Calu3 (cell line): Measurements from ENCODE around the gene NRBP1. TPM values are rescaled to one million over a fixed set of nuclear protein-coding genes. Genes with fewer than 3 reads are reported as not detected.
"Not testable (repeated sequence)": the region's sequence is repeated elsewhere in the genome, so short reads cannot be mapped to it uniquely, and the experiment has no call there.

Experiments
- BruUV-seq: library from RNA; stranded (reverse); fragments of 400-500 nt; replicated peaks from 2 replicates; lab custom pipeline; 2021; lab: Mats Ljungman, UMichigan
- CTCF ChIA-PET: fragments of 300-600 bp; sonication (Branson Sonifier 250); formaldehyde crosslinking; loops from one replicate; lab custom pipeline; 2022; ENCODE audit warnings: antibody characterized with exemption; lab: Charles Lee
- DNase-seq: peaks from one replicate; pipeline ENCODE4 v3.0.0; 2022
- H3K27ac Mint-ChIP-seq: one replicate; pipeline ENCODE4 v1.8.0; 2022; ENCODE audit warnings: mixed read lengths; ENCODE audit not compliant: unreplicated experiment
- H3K27me3 Mint-ChIP-seq: one replicate; pipeline ENCODE4 v1.8.0; 2022; ENCODE audit warnings: mixed read lengths; ENCODE audit not compliant: unreplicated experiment
- H3K36me3 Mint-ChIP-seq: one replicate; pipeline ENCODE4 v1.8.0; 2022; ENCODE audit warnings: mild to moderate bottlenecking, moderate library complexity, mixed read lengths; ENCODE audit not compliant: insufficient read depth, unreplicated experiment
- H3K4me1 Mint-ChIP-seq: one replicate; pipeline ENCODE4 v1.8.0; 2022; ENCODE audit warnings: mild to moderate bottlenecking, low read depth, mixed read lengths; ENCODE audit not compliant: unreplicated experiment
- H3K4me3 Mint-ChIP-seq: one replicate; pipeline ENCODE4 v1.8.0; 2022; ENCODE audit warnings: mild to moderate bottlenecking, low read depth, moderate library complexity, mixed read lengths; ENCODE audit not compliant: unreplicated experiment
- H3K9me3 Mint-ChIP-seq: one replicate; pipeline ENCODE4 v1.8.0; 2022; ENCODE audit warnings: low read depth, mixed read lengths; ENCODE audit not compliant: unreplicated experiment
- CTCF ChIP-seq: fragments of 200-600 bp; IDR thresholded peaks from one replicate; pipeline ENCODE4 v1.8.0; 2022; ENCODE audit warnings: antibody characterized with exemption; ENCODE audit not compliant: unreplicated experiment
- intact Hi-C: fragments of 100-400 bp; cut with micrococcal nuclease; formaldehyde crosslinking; loops from one replicate; pipeline ENCODE4 v1.10.0; 2022; ENCODE audit not compliant: unreplicated experiment
- total RNA-seq: library from RNA; stranded (reverse); gene quantifications from 2 replicates; pipeline ENCODE4 v1.2.3, GENCODE V29; 2022

NRBP1 gene
- total RNA-seq, 1 experiment from 2014 or later: 60.5 TPM

- Mint-ChIP-seq H3K36me3 (peaks cover 7% of the 10 kb centered on the region), H3K9me3 (no peaks in the 10 kb centered on the region), H3K4me1 (no peaks in the 10 kb centered on the region), H3K4me3 (no peak overlapping the region), H3K27ac (no peak overlapping the region), H3K27me3 (no peaks in the 10 kb centered on the region)
- CTCF ChIA-PET: no interaction called here
- intact Hi-C loops: no loop called here
- no TSS peak for BruUV-seq
- no peak for TF ChIP-seq CTCF
- no peak for DNase-seq
These were observed 5.5 kb upstream of the NRBP1 start for GRCh38 chr2:27422958-27423357.

DNA sequence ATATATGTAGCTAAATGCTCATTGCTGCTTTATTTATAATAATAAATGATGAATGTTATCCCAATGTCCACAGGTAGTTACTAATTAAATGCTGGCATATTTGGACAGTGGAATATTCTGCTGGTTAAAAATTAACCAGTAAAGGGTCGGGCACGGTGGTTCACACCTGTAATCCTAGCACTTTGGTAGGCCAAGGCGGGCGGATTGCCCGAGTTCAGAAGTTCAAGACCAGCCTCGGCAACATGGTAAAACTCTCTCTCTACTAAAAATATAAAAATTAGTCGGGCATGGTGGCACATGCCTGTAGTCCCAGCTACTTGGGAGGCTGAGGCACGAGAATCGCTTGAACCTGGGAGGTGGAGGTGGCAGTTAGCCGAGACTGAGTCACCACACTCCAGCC lies 3.4 kb upstream of the NRBP1 start:
- H3K4me3 Mint-ChIP-seq, H3K27me3 Mint-ChIP-seq, DNase-seq, intact Hi-C loops, H3K9me3 Mint-ChIP-seq, BruUV-seq, H3K27ac Mint-ChIP-seq, H3K4me1 Mint-ChIP-seq: not testable (repeated sequence)
- peaks cover 28% of the 10 kb centered on the region for H3K36me3 Mint-ChIP-seq
- CTCF ChIA-PET: interaction anchor here (0.7 kb wide), 1 partner anchor 11 kb away, joined by 4 read pairs; no protein-coding TSS in a partner anchor

DNA sequence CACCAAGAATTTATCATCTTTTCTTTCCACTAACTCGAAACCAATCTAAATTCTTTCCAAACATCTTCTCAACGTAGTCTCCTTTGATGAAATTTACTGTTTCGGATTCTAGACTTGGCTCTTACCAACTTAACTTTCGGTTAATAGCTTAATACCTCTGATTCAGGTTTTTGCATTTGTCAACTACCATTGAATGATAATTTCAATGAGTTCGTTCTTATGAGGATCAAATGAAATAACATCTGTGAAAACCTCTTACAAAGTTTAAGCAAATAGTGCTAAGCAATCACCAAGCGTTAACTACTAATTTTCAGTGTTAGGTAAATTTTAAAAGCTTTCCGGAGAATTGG lies 593 bp upstream of the NRBP1 start:
- Mint-ChIP-seq H3K4me3 (peak overlapping the region; percentile 97), H3K27ac (peak overlapping the region; percentile 69), H3K9me3 (no peaks in the 10 kb centered on the region), H3K27me3 (no peaks in the 10 kb centered on the region), H3K4me1 (no peaks in the 10 kb centered on the region), H3K36me3 (peaks cover 29% of the 10 kb centered on the region)
- BruUV-seq: no TSS peak
- no peak for TF ChIP-seq CTCF
- no peak for DNase-seq
- CTCF ChIA-PET: interaction anchor here (3.0 kb wide), 1 partner anchor 19 kb away, joined by 18 read pairs; the partner anchor contains the start of gene PPM1G
- intact Hi-C loops: no loop called here

- no peak for TF ChIP-seq CTCF
- BruUV-seq: no TSS peak
These were observed 629 bp downstream of the NRBP1 start for GRCh38 chr2:27428978-27429541.

GRCh38 chr2:27431395-27431794 lies 3.0 kb downstream of the NRBP1 start:
- Mint-ChIP-seq H3K4me1 (no peaks in the 10 kb centered on the region), H3K36me3 (peaks cover 51% of the 10 kb centered on the region), H3K9me3 (no peaks in the 10 kb centered on the region), H3K4me3 (no peak overlapping the region), H3K27ac (no peak overlapping the region), H3K27me3 (no peaks in the 10 kb centered on the region)
- TF ChIP-seq CTCF: no peak
- CTCF ChIA-PET: interaction anchor here (1.6 kb wide), 1 partner anchor 252 kb away, joined by 5 read pairs; no protein-coding TSS in a partner anchor
- no TSS peak for BruUV-seq
- intact Hi-C loops: no loop called here
- no peak for DNase-seq

More at GRCh38 chr2:27428978-27429541, 629 bp downstream of the NRBP1 start:
- Mint-ChIP-seq H3K4me1 (no peaks in the 10 kb centered on the region), H3K27ac (peak overlapping the region; percentile 77), H3K9me3 (no peaks in the 10 kb centered on the region), H3K36me3 (peaks cover 39% of the 10 kb centered on the region), H3K4me3 (peak overlapping the region; percentile 97), H3K27me3 (no peaks in the 10 kb centered on the region)
- CTCF ChIA-PET: interaction anchor here (0.5 to 3.0 kb wide), 5 partner anchors 10 to 254 kb away, joined by 3 to 18 read pairs (median 3); partner anchors contain the start of gene PPM1G
- peak; percentile 89 for DNase-seq
- intact Hi-C loops: no loop called here
